ENCODE data around the gene FAM161B. TPM values are rescaled to one million over a fixed set of nuclear protein-coding genes. Genes with fewer than 3 reads are reported as not detected.

The FAM161B gene
- total and polyA plus RNA-seq, 4 donors: 4.3 to 6.7 (median 4.5) TPM

Other genes starting within 250 kb of the FAM161B start
- gene PNMA1, start 235.7 kb downstream of the FAM161B start, total RNA-seq: 10 to 100 TPM; 36.7 to 45.5 TPM
- gene PNMA1, start 235.7 kb downstream of the FAM161B start, polyA plus RNA-seq: 10 to 100 TPM; 22.4 to 35.2 TPM
- 1 to 10 TPM; 5.1 to 8.7 TPM for gene PTGR2, start 98.3 kb downstream of the FAM161B start, total RNA-seq
- 1 to 10 TPM; 3.3 to 5.8 TPM for gene PTGR2, start 98.3 kb downstream of the FAM161B start, polyA plus RNA-seq
- 10 to 100 TPM; 42.9 to 45.7 TPM for gene ZNF410, start 63.2 kb downstream of the FAM161B start, total RNA-seq
- 10 to 100 TPM; 30.1 to 30.4 TPM for gene ZNF410, start 63.2 kb downstream of the FAM161B start, polyA plus RNA-seq
- 10 to 100 TPM; 17.5 to 21.5 TPM for gene COQ6, start 208 bp upstream of the FAM161B start, total RNA-seq
- 10 to 100 TPM; 14.1 to 25.8 TPM for gene COQ6, start 208 bp upstream of the FAM161B start, polyA plus RNA-seq
- 10 to 100 TPM in 1 of 2 donors, 1 to 10 TPM in 1; 9.9 to 12.1 TPM for gene ENTPD5, start 69.2 kb upstream of the FAM161B start, total RNA-seq
- 1 to 10 TPM; 3.9 to 5.3 TPM for gene ENTPD5, start 69.2 kb upstream of the FAM161B start, polyA plus RNA-seq
- 1 to 10 TPM; 4.6 to 6.3 TPM for gene BBOF1, start 69.3 kb upstream of the FAM161B start, total RNA-seq
- gene BBOF1, start 69.3 kb upstream of the FAM161B start, polyA plus RNA-seq: 1 to 10 TPM; 2.0 to 6.3 TPM
- gene ALDH6A1, start 134.4 kb upstream of the FAM161B start, total RNA-seq: 10 to 100 TPM; 28.4 to 33.6 TPM
- 10 to 100 TPM; 10.7 to 13.8 TPM for gene ALDH6A1, start 134.4 kb upstream of the FAM161B start, polyA plus RNA-seq
- 10 to 100 TPM in 1 of 2 donors, 1 to 10 TPM in 1; 9.2 to 10.6 TPM for gene LIN52, start 134.9 kb upstream of the FAM161B start, total RNA-seq
- 10 to 100 TPM in 1 of 2 donors, 1 to 10 TPM in 1; 9.0 to 13.9 TPM for gene LIN52, start 134.9 kb upstream of the FAM161B start, polyA plus RNA-seq